Caki2 (cell line): Measurements from ENCODE around the gene PCDHGA11. TPM values are rescaled to one million over a fixed set of nuclear protein-coding genes. Genes with fewer than 3 reads are reported as not detected.

Source experiments
- total RNA-seq: library from RNA; depleted of rRNA; stranded (reverse); fragments of >200 nt; shearing (Covaris generic); gene quantifications from 2 replicates; pipeline ENCODE4 v1.2.3, GENCODE V29; 2014; ENCODE audit warnings: low replicate concordance; rRNA removed

Gene PCDHGA11
- total RNA-seq, 1 experiment from 2014 or later = not detected

Other genes with a start within 250 kb of the PCDHGA11 start
- gene PCDHB7, start 248.4 kb upstream of the PCDHGA11 start, total RNA-seq = 0.90 and 1.2 TPM in 2 replicates
- gene PCDHB8, start 243.3 kb upstream of the PCDHGA11 start, total RNA-seq = not detected in 2 replicates
- 3.1 and 4.1 TPM in 2 replicates for gene PCDHB16, start 238.7 kb upstream of the PCDHGA11 start, total RNA-seq
- gene PCDHB9, start 233.9 kb upstream of the PCDHGA11 start, total RNA-seq = 1.1 and 1.6 TPM in 2 replicates
- gene PCDHB10, start 228.7 kb upstream of the PCDHGA11 start, total RNA-seq = 0.41 and 1.2 TPM in 2 replicates
- gene PCDHB11, start 221.4 kb upstream of the PCDHGA11 start, total RNA-seq = 0.61 TPM in 1 of 2 replicates, not detected in the other
- 0.35 TPM in 1 of 2 replicates, not detected in the other for gene PCDHB12, start 212.3 kb upstream of the PCDHGA11 start, total RNA-seq
- 0.44 and 0.93 TPM in 2 replicates for gene PCDHB13, start 207.1 kb upstream of the PCDHGA11 start, total RNA-seq
- 0.29 and 7.7 TPM in 2 replicates for gene PCDHB14, start 197.7 kb upstream of the PCDHGA11 start, total RNA-seq
- not detected in 2 replicates for gene PCDHB15, start 175.7 kb upstream of the PCDHGA11 start, total RNA-seq
- not detected in 2 replicates for gene SLC25A2, start 117.0 kb upstream of the PCDHGA11 start, total RNA-seq
- gene TAF7, start 100.3 kb upstream of the PCDHGA11 start, total RNA-seq = 103 and 109 TPM in 2 replicates
- gene PCDHGA1, start 90.5 kb upstream of the PCDHGA11 start, total RNA-seq = 0.07 TPM in 1 of 2 replicates, not detected in the other
- gene PCDHGA2, start 82.3 kb upstream of the PCDHGA11 start, total RNA-seq = not detected in 2 replicates
- gene PCDHGA3, start 77.2 kb upstream of the PCDHGA11 start, total RNA-seq = not detected in 2 replicates
- gene PCDHGB1, start 71.0 kb upstream of the PCDHGA11 start, total RNA-seq = 0.06 TPM in 1 of 2 replicates, not detected in the other
- not detected in 2 replicates for gene PCDHGA4, start 66.0 kb upstream of the PCDHGA11 start, total RNA-seq
- gene PCDHGB2, start 61.1 kb upstream of the PCDHGA11 start, total RNA-seq = 0.34 TPM in 1 of 2 replicates, not detected in the other
- gene PCDHGA5, start 56.9 kb upstream of the PCDHGA11 start, total RNA-seq = 0.24 TPM in 1 of 2 replicates, not detected in the other
- gene PCDHGB3, start 50.8 kb upstream of the PCDHGA11 start, total RNA-seq = not detected in 2 replicates
- 1.6 TPM in 1 of 2 replicates, not detected in the other for gene PCDHGA6, start 47.2 kb upstream of the PCDHGA11 start, total RNA-seq
- gene PCDHGA7, start 38.3 kb upstream of the PCDHGA11 start, total RNA-seq = not detected in 2 replicates
- not detected in 2 replicates for gene PCDHGB4, start 33.4 kb upstream of the PCDHGA11 start, total RNA-seq
- not detected in 2 replicates for gene PCDHGA8, start 28.4 kb upstream of the PCDHGA11 start, total RNA-seq
- not detected in 2 replicates for gene PCDHGB5, start 23.1 kb upstream of the PCDHGA11 start, total RNA-seq
- gene PCDHGA9, start 18.3 kb upstream of the PCDHGA11 start, total RNA-seq = not detected in 2 replicates
- 0.75 and 1.3 TPM in 2 replicates for gene PCDHGB6, start 13.0 kb upstream of the PCDHGA11 start, total RNA-seq
- 0.14 TPM in 1 of 2 replicates, not detected in the other for gene PCDHGA10, start 8.1 kb upstream of the PCDHGA11 start, total RNA-seq
- 0.03 and 0.64 TPM in 2 replicates for gene PCDHGB7, start 3.4 kb upstream of the PCDHGA11 start, total RNA-seq
- gene PCDHGA12, start 9.5 kb downstream of the PCDHGA11 start, total RNA-seq = not detected in 2 replicates
- 15.4 and 27.2 TPM in 2 replicates for gene PCDHGC3, start 54.9 kb downstream of the PCDHGA11 start, total RNA-seq
- gene PCDHGC4, start 64.0 kb downstream of the PCDHGA11 start, total RNA-seq = not detected in 2 replicates
- gene PCDHGC5, start 68.0 kb downstream of the PCDHGA11 start, total RNA-seq = not detected in 2 replicates
- 17.0 and 43.6 TPM in 2 replicates for gene DIAPH1, start 197.9 kb downstream of the PCDHGA11 start, total RNA-seq
- gene HDAC3, start 215.8 kb downstream of the PCDHGA11 start, total RNA-seq = 89.9 and 114 TPM in 2 replicates
- gene RELL2, start 215.9 kb downstream of the PCDHGA11 start, total RNA-seq = 2.6 and 2.7 TPM in 2 replicates
- gene FCHSD1, start 230.4 kb downstream of the PCDHGA11 start, total RNA-seq = 19.7 and 23.2 TPM in 2 replicates